Thyroid gland (tissue), 4 donors: ENCODE results near the gene CDKN2C. TPM values are rescaled to one million over a fixed set of nuclear protein-coding genes. Genes with fewer than 3 reads are reported as not detected.

Experiments used
- DNase-seq, 2 donors: peaks; one replicate each; pipeline ENCODE4 v3.0.0-alpha.2; 2019
- H3K27ac ChIP-seq, 3 donors: fragments of 200-600 bp; sonication (generic); 1 replicate in 2 of 3; 2 replicates in 1 of 3; pipeline ENCODE4 v1.5.1; 2016 to 2019; ENCODE audit warnings: mild to moderate bottlenecking in 1 of 3, moderate library complexity in 1 of 3
- H3K27me3 ChIP-seq: fragments of 200-600 bp; sonication (generic); one replicate; pipeline ENCODE4 v1.5.1; 2019
- H3K36me3 ChIP-seq, 2 donors: fragments of 200-600 bp; sonication (generic); one replicate each; pipeline ENCODE4 v1.5.1; 2016 to 2019
- H3K4me1 ChIP-seq, 2 donors: fragments of 200-600 bp; sonication (generic); one replicate each; pipeline ENCODE4 v1.5.1; 2017 to 2019
- H3K4me3 ChIP-seq, 3 donors: fragments of 200-600 bp; sonication (generic); replicated peaks in 1 of 3; 1 replicate in 2 of 3; 2 replicates in 1 of 3; pipeline ENCODE4 v1.5.1; 2016; ENCODE audit warnings: mild to moderate bottlenecking in 1 of 3
- H3K9me3 ChIP-seq: fragments of 200-600 bp; sonication (generic); one replicate; pipeline ENCODE4 v1.5.1; 2017
- POLR2A ChIP-seq, 2 donors: fragments of 450-650 bp; IDR thresholded peaks; one replicate each; pipeline ENCODE4 v1.6.1; 2017; ENCODE audit warnings: antibody characterized with exemption in 2 of 2, mild to moderate bottlenecking in 2 of 2, moderate library complexity in 1 of 2
- WGBS, 2 donors: methylation state at CpG; one replicate each; pipeline ENCODE4 v1.1.5; 2017; 5-methylcytosine and 5-hydroxymethylcytosine counted together
- intact Hi-C: fragments of 100-400 bp; cut with DNase I; formaldehyde crosslinking; loops from one replicate; pipeline ENCODE4 v1.15.1; 2023
- total RNA-seq, 4 donors: library from RNA; depleted of rRNA; stranded (reverse); fragments of >200 nt; gene quantifications; one replicate each; pipeline ENCODE4 v1.2.3, GENCODE V29; 2016
- TF ChIP-seq, protein P1 (sequence below), 6 experiments: fragments of 200-600 bp in 3 of 6; fragments of 450-650 bp in 3 of 6; sonication (generic) in 3 of 6; IDR thresholded peaks; one replicate each; pipeline ENCODE4 v1.5.1; 2016 to 2019; ENCODE audit warnings: antibody characterized with exemption in 6 of 6, mild to moderate bottlenecking in 2 of 6, inconsistent platforms in 1 of 6, moderate library complexity in 1 of 6

Gene CDKN2C
- 10 to 100 TPM; 10.3 to 21.6 (median 11.6) TPM for total RNA-seq

DNA sequence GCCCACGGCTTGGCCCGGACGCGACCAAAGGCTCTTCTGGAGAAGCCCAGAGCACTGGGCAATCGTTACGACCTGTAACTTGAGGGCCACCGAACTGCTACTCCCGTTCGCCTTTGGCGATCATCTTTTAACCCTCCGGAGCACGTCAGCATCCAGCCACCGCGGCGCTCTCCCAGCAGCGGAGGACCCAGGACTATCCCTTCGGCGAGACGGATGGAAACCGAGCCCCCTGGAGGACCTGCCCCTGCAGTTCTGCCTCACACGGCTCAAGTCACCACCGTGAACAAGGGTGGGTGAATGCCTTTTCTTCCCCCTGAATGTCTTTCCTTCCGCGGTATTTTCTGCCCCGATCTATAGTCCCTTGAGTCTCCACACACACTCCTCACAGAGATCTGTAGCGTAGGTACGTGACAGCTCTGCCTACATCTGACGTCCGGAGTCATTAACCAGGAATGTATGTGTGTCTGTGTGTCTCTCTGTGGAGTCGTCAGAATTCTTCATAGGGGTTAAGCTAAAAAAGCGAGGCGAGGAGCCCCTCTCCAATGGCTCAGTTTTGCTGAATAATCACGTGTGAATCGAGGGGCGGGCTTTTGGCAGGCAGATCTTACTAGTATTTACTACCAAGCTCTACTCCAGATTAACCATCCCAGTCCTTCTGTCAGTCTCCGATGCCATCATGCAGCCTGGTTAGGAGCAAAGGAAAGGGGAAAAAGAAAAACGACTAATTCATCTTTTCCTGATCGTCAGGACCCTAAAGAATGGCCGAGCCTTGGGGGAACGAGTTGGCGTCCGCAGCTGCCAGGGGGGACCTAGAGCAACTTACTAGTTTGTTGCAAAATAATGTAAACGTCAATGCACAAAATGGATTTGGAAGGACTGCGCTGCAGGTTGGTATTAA, at the start of gene CDKN2C:
CDKN2C (plus strand) TSS at position 635 of the 898 bp plus-strand sequence; CDS start at position 759, 124 bp downstream.
- intact Hi-C loops: no loop called here
- Histone ChIP-seq H3K4me1 (peaks cover 8 to 9% of the 10 kb centered on the region in 2 donors), H3K27ac (peak within 1 kb of the TSS; percentile 95 to 98 (median 96)), H3K27me3 (no peaks in the 10 kb centered on the region), H3K4me3 (peak within 1 kb of the TSS; percentile 42 to 85 (median 84)), H3K9me3 (no peaks in the 10 kb centered on the region), H3K36me3 (no peaks in the 10 kb centered on the region)
- TF ChIP-seq, protein P1, sequence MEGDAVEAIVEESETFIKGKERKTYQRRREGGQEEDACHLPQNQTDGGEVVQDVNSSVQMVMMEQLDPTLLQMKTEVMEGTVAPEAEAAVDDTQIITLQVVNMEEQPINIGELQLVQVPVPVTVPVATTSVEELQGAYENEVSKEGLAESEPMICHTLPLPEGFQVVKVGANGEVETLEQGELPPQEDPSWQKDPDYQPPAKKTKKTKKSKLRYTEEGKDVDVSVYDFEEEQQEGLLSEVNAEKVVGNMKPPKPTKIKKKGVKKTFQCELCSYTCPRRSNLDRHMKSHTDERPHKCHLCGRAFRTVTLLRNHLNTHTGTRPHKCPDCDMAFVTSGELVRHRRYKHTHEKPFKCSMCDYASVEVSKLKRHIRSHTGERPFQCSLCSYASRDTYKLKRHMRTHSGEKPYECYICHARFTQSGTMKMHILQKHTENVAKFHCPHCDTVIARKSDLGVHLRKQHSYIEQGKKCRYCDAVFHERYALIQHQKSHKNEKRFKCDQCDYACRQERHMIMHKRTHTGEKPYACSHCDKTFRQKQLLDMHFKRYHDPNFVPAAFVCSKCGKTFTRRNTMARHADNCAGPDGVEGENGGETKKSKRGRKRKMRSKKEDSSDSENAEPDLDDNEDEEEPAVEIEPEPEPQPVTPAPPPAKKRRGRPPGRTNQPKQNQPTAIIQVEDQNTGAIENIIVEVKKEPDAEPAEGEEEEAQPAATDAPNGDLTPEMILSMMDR (IDR thresholded peaks at IDR 0.05): no peak
- TF ChIP-seq POLR2A (IDR thresholded peaks at IDR 0.05): peak in 1 of 2 donors; percentile 74
- 1 to 2% methylated on average over 34 to 40 of the region's 44 CpGs for WGBS, 2 donors
- peak; percentile 77 to 81 for DNase-seq

GRCh38 chr1:50920409-50920808, 49.6 kb upstream of the CDKN2C start:
- H3K4me3 ChIP-seq: no peak overlapping the region
- no peak overlapping the region for H3K27ac ChIP-seq
- no peaks in the 10 kb centered on the region for H3K4me1 ChIP-seq
- no peaks in the 10 kb centered on the region for H3K36me3 ChIP-seq
- intact Hi-C loops: no loop called here
- no peak for DNase-seq
- TF ChIP-seq, protein P1 (IDR thresholded peaks at IDR 0.05): no peak
- TF ChIP-seq POLR2A (IDR thresholded peaks at IDR 0.05): no peak
- H3K27me3 ChIP-seq: no peaks in the 10 kb centered on the region
- no peaks in the 10 kb centered on the region for H3K9me3 ChIP-seq
- WGBS, 2 donors: 96 to 97% methylated on average over 1 of the region's 1 CpG

DNA sequence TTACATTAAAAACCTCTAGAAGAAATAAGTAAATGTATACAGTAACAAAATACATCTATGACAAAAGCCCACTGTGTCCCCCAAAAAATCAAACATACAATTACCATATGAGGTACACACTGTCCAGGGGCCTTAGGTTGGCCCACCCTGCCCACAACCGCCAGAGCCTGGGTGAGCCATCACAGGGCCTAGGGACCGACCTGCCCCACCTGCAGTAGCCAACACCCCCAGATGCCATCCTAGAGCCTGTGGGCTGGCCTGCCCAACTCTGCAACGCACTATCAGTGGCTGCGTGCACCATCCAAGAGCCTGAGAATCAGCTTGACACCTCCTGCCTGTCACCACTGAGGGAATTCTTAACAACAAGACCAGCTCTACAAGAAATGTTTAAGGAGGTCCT, 49.0 kb upstream of the CDKN2C start:
- Histone ChIP-seq H3K27me3 (no peaks in the 10 kb centered on the region), H3K36me3 (no peaks in the 10 kb centered on the region), H3K4me1 (no peaks in the 10 kb centered on the region), H3K27ac (no peak overlapping the region), H3K4me3 (no peak overlapping the region), H3K9me3 (no peaks in the 10 kb centered on the region)
- TF ChIP-seq POLR2A (IDR thresholded peaks at IDR 0.05): no peak
- TF ChIP-seq, protein P1 (IDR thresholded peaks at IDR 0.05): no peak
- no peak for DNase-seq
- WGBS, 2 donors: 83 to 95% methylated on average over 4 of the region's 4 CpGs
- intact Hi-C loops: no loop called here

GRCh38 chr1:50923564-50923963, 46.5 kb upstream of the CDKN2C start:
- H3K9me3 ChIP-seq: no peaks in the 10 kb centered on the region
- no peaks in the 10 kb centered on the region for H3K36me3 ChIP-seq
- no peak overlapping the region for H3K4me3 ChIP-seq
- no peaks in the 10 kb centered on the region for H3K4me1 ChIP-seq
- intact Hi-C loops: no loop called here
- TF ChIP-seq, protein P1 (IDR thresholded peaks at IDR 0.05): no peak
- TF ChIP-seq POLR2A (IDR thresholded peaks at IDR 0.05): no peak
- H3K27me3 ChIP-seq: no peaks in the 10 kb centered on the region
- no peak overlapping the region for H3K27ac ChIP-seq
- WGBS, 2 donors: 96 to 100% methylated on average over 1 of the region's 1 CpG
- DNase-seq: no peak

DNA sequence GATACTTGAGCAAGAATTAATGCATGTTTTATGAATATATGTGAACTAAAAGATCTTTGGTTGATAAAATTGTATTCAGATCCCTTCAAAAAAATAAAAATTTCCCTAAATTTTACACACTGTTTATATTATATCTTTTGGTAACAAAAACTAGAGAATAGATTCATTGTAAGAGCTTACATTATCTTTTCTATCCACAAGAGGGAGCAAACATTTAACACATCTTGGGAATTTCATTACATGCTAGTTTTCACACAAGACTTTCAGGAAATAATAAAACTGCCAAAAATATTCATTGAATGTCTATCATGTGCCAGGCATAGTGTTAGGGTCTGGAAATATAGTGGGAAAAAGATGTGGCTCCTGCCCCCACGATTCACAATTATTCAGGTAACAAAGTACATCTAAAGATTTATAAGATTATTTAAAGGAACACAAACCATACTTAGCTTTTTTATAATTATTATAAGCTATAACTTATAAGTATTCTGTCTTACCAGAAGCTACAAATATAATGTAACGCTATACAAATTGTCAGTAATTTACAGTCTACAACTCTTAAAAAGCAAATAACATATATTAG, 40.6 kb upstream of the CDKN2C start:
- no peak overlapping the region for H3K4me3 ChIP-seq
- H3K27ac ChIP-seq: no peak overlapping the region
- H3K9me3 ChIP-seq: no peaks in the 10 kb centered on the region
- intact Hi-C loops: no loop called here
- WGBS, 2 donors: 49 to 51% methylated on average over 2 of the region's 2 CpGs
- peaks cover 0 to 3% of the 10 kb centered on the region in 2 donors for H3K4me1 ChIP-seq
- H3K36me3 ChIP-seq: no peaks in the 10 kb centered on the region
- no peaks in the 10 kb centered on the region for H3K27me3 ChIP-seq
- no peak for TF ChIP-seq POLR2A (IDR thresholded peaks at IDR 0.05)
- TF ChIP-seq, protein P1 (IDR thresholded peaks at IDR 0.05): peak in 4 of 6 experiments; percentile 46 to 62 (median 58)
- DNase-seq: no peak
